H1 (cell line): Measurements from ENCODE around the gene TFDP1. TPM values are rescaled to one million over a fixed set of nuclear protein-coding genes. Genes with fewer than 3 reads are reported as not detected.

ENCODE experiments used
- EP300 ChIP-seq, 2 experiments: IDR thresholded peaks; 1 replicate in 1 of 2; 2 replicates in 1 of 2; pipeline ENCODE4 v1.6.1; 2011 to 2012; ENCODE audit warnings: low read depth in 2 of 2, low read length in 2 of 2, mild to moderate bottlenecking in 2 of 2, borderline replicate concordance in 1 of 2, inconsistent platforms in 1 of 2, moderate library complexity in 1 of 2
- RFX5 ChIP-seq: IDR thresholded peaks from 2 replicates; pipeline ENCODE4 v1.6.1; 2011; ENCODE audit warnings: low read depth, low read length, improper control_type of control experiment, borderline replicate concordance
- SIN3A ChIP-seq, 2 experiments: IDR thresholded peaks in 1 of 2; conservative IDR thresholded peaks in 1 of 2; 2 replicates each; pipeline ENCODE4 v1.6.1; 2011 to 2012; ENCODE audit warnings: low read length in 2 of 2, improper control_type of control experiment in 1 of 2, low read depth in 1 of 2, mild to moderate bottlenecking in 1 of 2
- SP2 ChIP-seq: IDR thresholded peaks from 2 replicates; pipeline ENCODE4 v1.6.1; 2012; ENCODE audit warnings: mild to moderate bottlenecking, low read length, inconsistent platforms
- polyA plus RNA-seq, 7 experiments: library from polyadenylated mRNA; depleted of rRNA in 3 of 7; stranded (reverse) in 5 of 7; unstranded in 2 of 7; fragments of >200 nt in 5 of 7; fragments of 200-250 nt in 2 of 7; gene quantifications; 1 replicate in 5 of 7; 2 replicates in 1 of 7; 4 replicates in 1 of 7; pipeline versions ENCODE4 v1.2.1 to v1.2.3, GENCODE V29; 2011 to 2013; ENCODE audit warnings: missing spikeins in 2 of 7, mixed read lengths in 2 of 7
- total RNA-seq: library from RNA; stranded (reverse); fragmentation: NEBNext Ultra II Directional; extraction: Animal tissue kit (Norgen Biotek cat#: 25700); gene quantifications from 2 replicates; pipeline ENCODE4 v1.2.1, GENCODE V29; 2021
- TF ChIP-seq, protein P1 (sequence below): IDR thresholded peaks from 2 replicates; pipeline ENCODE4 v1.6.1; 2011; ENCODE audit warnings: low read depth, mild to moderate bottlenecking, low read length; ENCODE audit not compliant: insufficient read depth

The TFDP1 gene
- total and polyA plus RNA-seq, 2 of the 8 experiments (the other 6 are each of a cell fraction or from before 2014, with no cell fraction given), result 43.6 to 81.9 TPM

DNA sequence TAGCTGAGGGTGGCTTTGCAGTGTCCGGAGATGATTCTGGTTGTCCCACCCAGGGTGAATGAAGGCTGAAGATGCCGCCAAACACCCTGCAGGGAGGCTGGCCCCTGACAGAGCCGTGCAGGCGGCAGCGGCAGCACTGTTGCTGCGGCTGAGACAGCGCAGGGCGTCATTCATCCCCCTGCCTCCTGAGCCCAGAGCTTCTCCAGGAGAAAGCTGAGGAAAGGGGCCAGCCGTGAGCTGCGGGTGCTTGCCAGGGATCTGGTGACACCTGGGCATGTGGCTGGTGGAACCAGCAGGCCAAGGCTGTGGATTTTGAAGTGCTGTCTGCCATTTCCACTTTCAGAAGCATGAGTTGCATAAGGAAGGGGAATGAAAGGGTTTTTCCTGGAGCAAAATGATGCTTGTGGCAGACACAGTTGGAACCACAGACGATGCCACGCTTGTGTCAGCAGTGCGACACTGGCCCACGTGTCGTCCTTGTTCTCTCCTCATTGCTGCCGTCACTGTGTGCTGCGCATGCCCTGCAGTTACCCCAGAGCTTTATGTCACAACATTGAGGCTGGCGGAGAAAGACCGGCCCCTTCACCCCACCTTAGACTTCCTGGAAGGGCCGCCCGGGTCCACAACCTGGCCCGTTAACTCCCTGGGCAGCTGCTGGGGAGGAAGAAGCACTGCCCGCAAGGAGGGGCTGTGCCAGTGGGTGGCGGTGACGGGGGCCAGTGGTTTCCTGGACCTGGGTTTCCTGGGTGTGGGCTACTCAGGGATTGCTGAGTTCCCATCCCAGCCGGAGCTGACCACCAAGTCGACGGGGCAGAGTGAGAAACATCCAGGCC lies 22.7 kb downstream of the TFDP1 start (continued):
- TF ChIP-seq SP2 (no peak), RFX5 (no peak), SIN3A (conservative IDR thresholded peaks at IDR 0.05 in 1 of 2, IDR thresholded peaks at IDR 0.05 in 1 of 2; ENCODE audit: low read depth in 1 of 2, low read length in 2 of 2) (no peak), EP300 (IDR thresholded peaks at IDR 0.05; ENCODE audit: borderline replicate concordance in 1 of 2, low read depth in 2 of 2, low read length in 2 of 2) (no peak)
- TF ChIP-seq, protein P1, sequence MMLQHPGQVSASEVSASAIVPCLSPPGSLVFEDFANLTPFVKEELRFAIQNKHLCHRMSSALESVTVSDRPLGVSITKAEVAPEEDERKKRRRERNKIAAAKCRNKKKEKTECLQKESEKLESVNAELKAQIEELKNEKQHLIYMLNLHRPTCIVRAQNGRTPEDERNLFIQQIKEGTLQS, result no peak
